IMR-90 (cell line): ENCODE measurements around the gene ITGA5. TPM values are rescaled to one million over a fixed set of nuclear protein-coding genes. Genes with fewer than 3 reads are reported as not detected.

Source experiments
- ATAC-seq: fragments of 200-7000 bp; cut with Tn5 transposase; 2 replicates; pipeline ENCODE4 v1.9.1; 2020; ENCODE audit warnings: low read depth, mild to moderate bottlenecking, moderate library complexity
- BruUV-seq: library from RNA; stranded (reverse); fragments of 400-500 nt; replicated peaks from 2 replicates; lab custom pipeline; 2021; lab: Mats Ljungman, UMichigan
- CTCF ChIA-PET: fragments of 300-600 bp; formaldehyde crosslinking; extraction: SDS; loops from one replicate; lab custom pipeline; 2021; ENCODE audit warnings: antibody characterized with exemption; lab: Yijun Ruan, JAX
- POLR2A ChIA-PET: fragments of 300-600 bp; sonication (Branson Sonifier 250); formaldehyde crosslinking; loops from one replicate; lab custom pipeline; 2022; ENCODE audit warnings: antibody characterized with exemption; ENCODE audit not compliant: unreplicated experiment; lab: Charles Lee
- DNase-seq: peaks from one replicate; pipeline ENCODE4 v3.0.0; 2013
- H2AFZ ChIP-seq: replicated peaks from 2 replicates; pipeline ENCODE3; 2013; ENCODE audit warnings: low read length, mild to moderate bottlenecking; ENCODE audit not compliant: poor library complexity
- H2AK5ac ChIP-seq: 2 replicates; pipeline ENCODE4 v1.6.1; 2013; ENCODE audit warnings: low read depth, low read length, inconsistent platforms
- H2AK9ac ChIP-seq: replicated peaks from 2 replicates; pipeline ENCODE3; 2013; ENCODE audit warnings: mild to moderate bottlenecking, low read depth, low read length, moderate library complexity; ENCODE audit not compliant: poor library complexity
- H2BK120ac ChIP-seq: 2 replicates; pipeline ENCODE4 v1.6.1; 2013; ENCODE audit warnings: low read depth, low read length, inconsistent platforms
- H2BK15ac ChIP-seq: 3 replicates; pipeline ENCODE4 v1.6.1; 2013; ENCODE audit warnings: low read depth, low read length, inconsistent platforms
- H2BK20ac ChIP-seq: 2 replicates; pipeline ENCODE4 v1.6.1; 2013; ENCODE audit warnings: low read depth, mild to moderate bottlenecking, inconsistent platforms, low read length, moderate library complexity
- H2BK5ac ChIP-seq: 2 replicates; pipeline ENCODE4 v1.6.1; 2013; ENCODE audit warnings: mild to moderate bottlenecking, low read depth, low read length, inconsistent platforms; ENCODE audit not compliant: poor library complexity, severe bottlenecking
- H3K14ac ChIP-seq: replicated peaks from 2 replicates; pipeline ENCODE4 v1.6.1; 2013; ENCODE audit warnings: low read depth, low read length, inconsistent platforms
- H3K18ac ChIP-seq: 2 replicates; pipeline ENCODE4 v1.6.1; 2013; ENCODE audit warnings: low read depth, low read length, control low read depth
- H3K23ac ChIP-seq: 2 replicates; pipeline ENCODE4 v1.6.1; 2013; ENCODE audit warnings: low read depth, low read length, inconsistent platforms
- H3K27ac ChIP-seq: 2 replicates; pipeline ENCODE4 v1.5.1; 2013; ENCODE audit warnings: mild to moderate bottlenecking, control low read depth, low read length; ENCODE audit not compliant: insufficient read depth
- H3K27me3 ChIP-seq: 2 replicates; pipeline ENCODE4 v1.6.1; 2013; ENCODE audit warnings: low read length; ENCODE audit not compliant: control insufficient read depth, insufficient read depth
- H3K36me3 ChIP-seq: 2 replicates; pipeline ENCODE4 v1.6.1; 2013; ENCODE audit warnings: low read length, mixed read lengths; ENCODE audit not compliant: control insufficient read depth, insufficient read depth
- H3K4ac ChIP-seq: 2 replicates; pipeline ENCODE4 v1.6.1; 2013; ENCODE audit warnings: low read depth, low read length, inconsistent platforms
- H3K4me1 ChIP-seq: 2 replicates; pipeline ENCODE4 v1.6.1; 2013; ENCODE audit warnings: low read length, mixed read lengths; ENCODE audit not compliant: control insufficient read depth, insufficient read depth
- H3K4me2 ChIP-seq: 2 replicates; pipeline ENCODE4 v1.6.1; 2013; ENCODE audit warnings: low read depth, mild to moderate bottlenecking, control low read depth, low read length, moderate library complexity
- H3K4me3 ChIP-seq: 2 replicates; pipeline ENCODE4 v1.5.1; 2013; ENCODE audit warnings: low read depth, mild to moderate bottlenecking, control low read depth, low read length, moderate library complexity; ENCODE audit not compliant: insufficient read depth
- H3K56ac ChIP-seq: 2 replicates; pipeline ENCODE4 v1.6.1; 2013; ENCODE audit warnings: low read length, inconsistent platforms; ENCODE audit not compliant: insufficient read depth; ENCODE audit errors: extremely low read depth
- H3K79me1 ChIP-seq, 2 experiments: 2 replicates each; pipeline ENCODE4 v1.6.1; 2013; ENCODE audit warnings: low read length in 2 of 2, inconsistent platforms in 1 of 2, low read depth in 1 of 2
- H3K9ac ChIP-seq: 2 replicates; pipeline ENCODE4 v1.6.1; 2013; ENCODE audit warnings: low read depth, low read length, control low read depth
- H3K9me1 ChIP-seq: 2 replicates; pipeline ENCODE4 v1.6.1; 2013; ENCODE audit warnings: low read length, inconsistent platforms; ENCODE audit not compliant: insufficient read depth
- H3K9me3 ChIP-seq: 2 replicates; pipeline ENCODE4 v1.6.1; 2013; ENCODE audit warnings: low read length; ENCODE audit not compliant: control insufficient read depth, insufficient read depth
- H4K20me1 ChIP-seq: 2 replicates; pipeline ENCODE4 v1.6.1; 2013; ENCODE audit warnings: low read length, inconsistent platforms; ENCODE audit not compliant: insufficient read depth
- H4K5ac ChIP-seq: 2 replicates; pipeline ENCODE4 v1.6.1; 2013; ENCODE audit warnings: mild to moderate bottlenecking, low read depth, low read length, control low read depth
- H4K8ac ChIP-seq, 2 experiments: 2 replicates each; pipeline ENCODE4 v1.6.1; 2013; ENCODE audit warnings: low read depth in 2 of 2, low read length in 2 of 2, control low read depth in 1 of 2, inconsistent platforms in 1 of 2
- H4K91ac ChIP-seq: 2 replicates; pipeline ENCODE4 v1.6.1; 2013; ENCODE audit warnings: low read depth, low read length, inconsistent platforms; ENCODE audit not compliant: insufficient read depth
- BHLHE40 ChIP-seq: fragments of 150-350 bp; IDR thresholded peaks from 2 replicates; pipeline ENCODE4 v1.6.1; 2016; ENCODE audit warnings: mild to moderate bottlenecking, low read depth, low read length
- CEBPB ChIP-seq: IDR thresholded peaks from 2 replicates; pipeline ENCODE4 v1.6.1; 2012; ENCODE audit warnings: low read depth, low read length, improper control_type of control experiment
- CTCF ChIP-seq: conservative IDR thresholded peaks from 2 replicates; pipeline ENCODE4 v1.5.1; 2012; ENCODE audit warnings: mild to moderate bottlenecking, low read depth, low read length, improper control_type of control experiment
- ELK1 ChIP-seq: fragments of 150-350 bp; IDR thresholded peaks from 2 replicates; pipeline ENCODE4 v1.6.1; 2016; ENCODE audit warnings: low read depth, mild to moderate bottlenecking, low read length, moderate library complexity, borderline replicate concordance
- FOS ChIP-seq: fragments of 150-350 bp; IDR thresholded peaks from 2 replicates; pipeline ENCODE4 v1.6.1; 2016; ENCODE audit warnings: low read depth, low read length
- MAFK ChIP-seq: IDR thresholded peaks from 2 replicates; pipeline ENCODE4 v1.6.1; 2012; ENCODE audit warnings: low read depth, low read length, improper control_type of control experiment
- MAZ ChIP-seq: IDR thresholded peaks from 2 replicates; pipeline ENCODE4 v1.6.1; 2012; ENCODE audit warnings: low read depth, mild to moderate bottlenecking, low read length, improper control_type of control experiment, moderate library complexity, borderline replicate concordance
- MXI1 ChIP-seq: IDR thresholded peaks from 2 replicates; pipeline ENCODE4 v1.6.1; 2012; ENCODE audit warnings: low read depth, mild to moderate bottlenecking, low read length, moderate library complexity, borderline replicate concordance
- NFE2L2 ChIP-seq: fragments of 150-350 bp; IDR thresholded peaks from 2 replicates; pipeline ENCODE4 v1.6.1; 2016; ENCODE audit warnings: low read depth, mild to moderate bottlenecking, low read length
- POLR2A ChIP-seq: IDR thresholded peaks from 2 replicates; pipeline ENCODE4 v1.6.1; 2012; ENCODE audit warnings: mild to moderate bottlenecking, low read depth, low read length
- RAD21 ChIP-seq: IDR thresholded peaks from 2 replicates; pipeline ENCODE4 v1.6.1; 2012; ENCODE audit warnings: low read length, improper control_type of control experiment
- RCOR1 ChIP-seq: IDR thresholded peaks from 2 replicates; pipeline ENCODE4 v1.6.1; 2012; ENCODE audit warnings: mild to moderate bottlenecking, low read length, improper control_type of control experiment; ENCODE audit not compliant: insufficient replicate concordance
- RFX5 ChIP-seq: IDR thresholded peaks from 2 replicates; pipeline ENCODE4 v1.8.0; 2012; ENCODE audit warnings: low read depth, mild to moderate bottlenecking, low read length, moderate library complexity
- SMC3 ChIP-seq: fragments of 150-350 bp; IDR thresholded peaks from 2 replicates; pipeline ENCODE4 v1.6.1; 2016; ENCODE audit warnings: low read depth, mild to moderate bottlenecking, antibody characterized with exemption, low read length, moderate library complexity
- USF2 ChIP-seq: fragments of 150-350 bp; IDR thresholded peaks from 2 replicates; pipeline ENCODE4 v1.6.1; 2017; ENCODE audit warnings: mild to moderate bottlenecking, antibody characterized with exemption, low read length, low read depth
- WGBS, 2 experiments: methylation state at CpG; one replicate each; pipeline versions ENCODE4 v1.1.5 to v1.1.7; 2013; ENCODE audit warnings: missing lambda C conversion rate in 2 of 2; ENCODE audit not compliant: insufficient read length in 1 of 2; ENCODE audit errors: extremely low coverage in 2 of 2; 5-methylcytosine and 5-hydroxymethylcytosine counted together
- dilution Hi-C: fragments of 300-500 bp; cut with HindIII; formaldehyde crosslinking; loops from one replicate; pipeline ENCODE4 v1.14.3; 2018; ENCODE audit warnings: low sequenced_read_pairs; ENCODE audit not compliant: unreplicated experiment
- in situ Hi-C: fragments of 300-500 bp; cut with MboI; formaldehyde crosslinking; loops from 3 replicates; pipeline ENCODE4 v1.14.3; 2019; ENCODE audit warnings: low sequenced_read_pairs, inconsistent platforms, mixed read lengths
- intact Hi-C: fragments of 100-400 bp; cut with micrococcal nuclease; formaldehyde crosslinking; loops from 2 replicates; pipeline ENCODE4 v1.10.0; 2022
- polyA plus RNA-seq, 3 experiments: library from polyadenylated mRNA; depleted of rRNA; stranded (reverse); fragments of >200 nt; gene quantifications; 2 replicates each; pipeline ENCODE4 v1.2.3, GENCODE V29; 2012; ENCODE audit warnings: low replicate concordance in 1 of 3
- total RNA-seq: library from RNA; depleted of rRNA; stranded (reverse); fragments of >200 nt; gene quantifications from 2 replicates; pipeline ENCODE4 v1.2.3, GENCODE V29; 2012

ITGA5 gene
- total and polyA plus RNA-seq, 2 of the 4 experiments (the other 2 are of a cell fraction) = 159 to 259 TPM

GRCh38 chr12:54423816-54424150 is 4.7 kb upstream of the ITGA5 start:
- H3K4me1 ChIP-seq = peaks cover 27% of the 10 kb centered on the region
- H3K18ac ChIP-seq = no peak overlapping the region
- no CpG with 5 or more reads among the region's 5 CpGs for WGBS, 2 experiments
- H3K4me3 ChIP-seq = no peak overlapping the region
- no peak overlapping the region for H3K14ac ChIP-seq
- H3K9me1 ChIP-seq = peaks cover 41% of the 10 kb centered on the region
- peak overlapping the region; percentile 56; the same call in 1 of the 2 replicates for H2AK5ac ChIP-seq
- dilution Hi-C loops = no loop called here
- peak overlapping the region; percentile 51; the same call in 1 of the 2 replicates for H2BK20ac ChIP-seq
- 0 out of 3 replicates have a peak overlapping the region, but pooled peaks have one; percentile 44 for H2BK15ac ChIP-seq
- H3K79me1 ChIP-seq = peaks cover 11 to 20% of the 10 kb centered on the region in 2 experiments; a peak in 3 of 4 replicates
- H3K4ac ChIP-seq = no peak overlapping the region
- H4K20me1 ChIP-seq = no peaks in the 10 kb centered on the region
- H2AFZ ChIP-seq = no peak overlapping the region
- no peak overlapping the region for H4K5ac ChIP-seq
- TF ChIP-seq MAZ (no peak), BHLHE40 (no peak), ELK1 (no peak), RCOR1 (no peak), SMC3 (no peak), RFX5 (no peak), MAFK (no peak), POLR2A (no peak), NFE2L2 (no peak), CEBPB (no peak), USF2 (no peak), FOS (no peak), CTCF (no peak), MXI1 (no peak), RAD21 (no peak)
- H2AK9ac ChIP-seq = no peak overlapping the region
- no peaks in the 10 kb centered on the region for H3K27me3 ChIP-seq
- no peaks in the 10 kb centered on the region for H3K36me3 ChIP-seq
- ATAC-seq = no peak
- no TSS peak for BruUV-seq
- H2BK120ac ChIP-seq = peak overlapping the region; percentile 68; the same call in 1 of the 2 replicates
- H3K4me2 ChIP-seq = no peak overlapping the region
- no peak overlapping the region for H3K27ac ChIP-seq
- H3K56ac ChIP-seq = no peak overlapping the region
- no peak overlapping the region for H3K23ac ChIP-seq
- H2BK5ac ChIP-seq = no peak overlapping the region
- intact Hi-C loops = no loop called here
- no peak overlapping the region for H3K9ac ChIP-seq
- H3K9me3 ChIP-seq = no peaks in the 10 kb centered on the region
- in situ Hi-C loops = no loop called here
- H4K91ac ChIP-seq = peak overlapping the region; percentile 31; the same call in 1 of the 2 replicates
- ChIA-PET CTCF (interaction anchor here (1.4 kb wide), 1 partner anchor 20 kb away, joined by 6 read pairs; no protein-coding TSS in a partner anchor), POLR2A (no interaction called here)
- H4K8ac ChIP-seq = no peak overlapping the region
- no peak for DNase-seq
